CMK (cell line): Measurements from ENCODE around the gene FMN1.

Experiments
- DNase-seq: peaks from one replicate; pipeline ENCODE4 v3.0.0-alpha.2; 2010; ENCODE audit warnings: low read depth

FMN1 gene

GRCh38 chr15:32922541-32922940 lies 272.0 kb downstream of the FMN1 start:
- no peak for DNase-seq

DNA sequence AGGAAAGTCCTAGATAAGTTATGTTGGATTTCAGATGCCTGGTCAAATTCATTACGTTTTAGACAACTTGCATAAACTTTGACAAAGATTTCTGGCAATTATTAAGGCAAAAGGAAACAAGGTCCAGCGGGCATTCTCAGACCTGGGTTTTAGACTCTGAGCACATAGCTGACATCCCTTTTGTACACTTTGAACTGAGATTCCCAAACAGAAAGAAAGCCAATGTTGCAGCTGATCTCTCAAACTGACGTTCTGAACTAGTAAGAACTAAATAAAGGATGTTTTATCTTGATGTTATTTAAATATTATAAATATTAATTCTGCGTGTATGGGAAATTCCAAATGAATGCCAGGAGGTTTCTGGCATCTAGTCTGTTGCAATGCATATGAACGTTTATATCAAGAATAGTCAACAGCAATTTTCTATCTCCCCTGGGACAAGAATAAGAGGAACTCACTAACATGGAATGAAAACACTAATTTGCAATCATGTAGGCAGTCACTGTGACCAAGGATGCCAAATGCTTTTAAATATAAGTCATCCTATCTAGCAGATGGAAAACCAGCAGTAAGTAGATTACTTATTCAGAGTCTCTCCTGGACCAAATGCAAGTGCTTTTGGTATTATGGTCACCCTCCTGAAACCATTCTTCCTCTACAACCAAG lies 274.6 kb downstream of the FMN1 start:
- no peak for DNase-seq

DNA sequence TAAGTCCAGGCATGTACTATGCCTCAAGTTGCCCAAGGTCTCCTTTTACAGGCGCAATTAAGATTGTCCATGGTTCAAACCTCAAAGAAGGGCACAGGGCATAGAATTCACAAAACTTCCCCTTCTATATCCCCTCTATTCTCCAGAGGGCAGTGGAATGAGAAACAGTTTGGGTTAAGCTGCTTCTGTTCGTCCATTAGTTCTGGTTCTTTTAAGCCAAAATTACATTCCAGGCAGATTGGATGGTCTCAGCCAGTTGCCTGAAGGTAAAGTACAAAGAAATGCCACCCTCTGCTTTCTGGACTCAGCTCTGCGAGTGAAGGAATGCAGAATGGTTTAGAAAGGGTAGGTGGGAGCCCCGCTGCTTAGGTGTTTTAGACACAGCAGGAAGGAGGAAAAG lies 276.0 kb downstream of the FMN1 start:
- no peak for DNase-seq

GRCh38 chr15:32910839-32911238 lies 283.7 kb downstream of the FMN1 start:
- no peak for DNase-seq

DNA sequence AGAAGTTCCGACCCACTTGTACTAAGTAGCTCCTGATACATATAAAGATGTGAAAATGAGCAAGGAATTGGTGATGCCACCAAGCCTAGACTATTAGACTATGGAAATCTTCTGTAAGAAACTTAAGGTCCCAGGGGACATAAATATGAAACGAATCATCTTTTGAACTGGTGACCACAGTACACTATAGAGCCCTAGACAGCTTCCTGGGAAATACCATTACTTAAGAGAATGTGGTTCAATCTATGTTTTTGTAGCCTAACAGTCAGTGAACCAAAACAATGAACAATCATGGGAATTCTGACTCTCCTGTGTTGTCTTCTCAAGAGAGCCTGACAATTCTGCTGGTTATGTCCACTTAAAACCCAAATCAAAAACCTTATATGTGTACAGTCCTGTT lies 285.1 kb downstream of the FMN1 start:
- no peak for DNase-seq

- DNase-seq: no peak
These were observed 285.6 kb downstream of the FMN1 start for GRCh38 chr15:32908872-32909271.

- no peak for DNase-seq
These were observed 286.2 kb downstream of the FMN1 start for GRCh38 chr15:32908135-32908801.

DNA sequence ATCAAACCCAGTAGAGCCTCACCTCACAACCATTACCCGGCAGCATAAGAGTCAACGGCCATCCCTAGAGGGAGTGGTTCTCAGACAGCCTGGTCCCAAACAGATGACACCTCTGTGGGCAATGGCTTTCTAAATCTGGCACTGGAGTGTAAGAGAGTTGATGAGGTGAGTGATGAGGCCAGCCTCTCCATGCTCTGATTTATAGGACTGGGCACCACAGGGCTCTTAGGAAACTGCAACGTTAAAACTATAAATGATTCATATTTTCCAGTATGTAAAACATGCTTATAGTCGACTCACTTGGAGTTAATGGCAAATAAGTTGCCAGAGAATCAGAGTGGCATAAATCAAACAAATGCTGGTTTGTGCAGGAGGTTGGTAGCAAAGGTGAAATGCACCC lies 289.0 kb downstream of the FMN1 start:
- no peak for DNase-seq

- no peak for DNase-seq
These were observed 290.1 kb downstream of the FMN1 start for GRCh38 chr15:32904448-32904847.

- DNase-seq: no peak
These were observed 290.8 kb downstream of the FMN1 start for GRCh38 chr15:32903591-32904290.

GRCh38 chr15:32901995-32902394 lies 292.5 kb downstream of the FMN1 start:
- DNase-seq: no peak

GRCh38 chr15:32901192-32901591 lies 293.3 kb downstream of the FMN1 start:
- DNase-seq: no peak

DNA sequence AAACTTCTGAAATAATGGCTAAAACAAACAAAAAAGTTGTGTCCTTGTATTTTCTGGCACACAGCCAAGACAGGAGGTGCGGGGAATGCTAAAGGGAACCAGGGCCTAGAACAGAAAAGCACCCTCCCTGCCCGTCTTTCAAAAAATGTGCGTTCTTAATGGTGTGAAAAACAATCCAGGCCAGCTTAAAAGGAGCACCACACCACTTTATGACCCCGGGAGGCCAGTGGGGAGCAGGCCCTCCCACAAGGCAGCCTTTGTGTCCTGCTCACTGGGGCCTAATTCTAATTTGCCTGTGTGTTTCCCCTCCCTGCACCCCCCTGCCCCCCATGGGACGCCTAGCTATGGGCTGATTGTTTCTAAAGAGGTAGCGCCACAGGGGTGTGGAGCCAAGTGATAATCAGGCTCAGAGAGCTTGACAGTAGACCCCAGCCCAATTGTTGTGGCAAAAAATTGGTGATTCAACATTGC lies 295.4 kb downstream of the FMN1 start:
- no peak for DNase-seq

GRCh38 chr15:32898414-32898813 lies 296.1 kb downstream of the FMN1 start:
- DNase-seq: no peak

DNA sequence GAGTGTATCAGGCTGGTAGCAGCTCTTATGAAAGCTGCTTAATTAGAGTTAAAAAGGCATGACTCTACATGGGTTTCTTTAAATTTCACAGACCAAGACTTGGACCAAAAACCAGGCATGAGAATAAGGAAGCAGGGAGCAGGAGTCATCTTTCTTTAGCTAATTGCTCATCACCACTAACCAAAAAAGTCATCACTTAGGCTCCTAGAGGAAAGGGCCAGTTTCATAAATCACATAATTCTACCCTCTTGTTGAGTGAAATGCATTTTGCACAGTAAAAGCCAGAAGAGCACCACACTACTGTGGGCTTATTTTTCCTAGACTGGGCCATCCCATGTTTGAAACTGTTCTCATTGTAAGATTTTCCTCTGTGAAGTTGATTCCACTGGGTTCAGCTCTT lies 301.1 kb downstream of the FMN1 start:
- DNase-seq: no peak

- no peak for DNase-seq
These were observed 305.3 kb downstream of the FMN1 start for GRCh38 chr15:32889214-32889613.

- no peak for DNase-seq
These were observed 306.2 kb downstream of the FMN1 start for GRCh38 chr15:32888221-32888761.

DNA sequence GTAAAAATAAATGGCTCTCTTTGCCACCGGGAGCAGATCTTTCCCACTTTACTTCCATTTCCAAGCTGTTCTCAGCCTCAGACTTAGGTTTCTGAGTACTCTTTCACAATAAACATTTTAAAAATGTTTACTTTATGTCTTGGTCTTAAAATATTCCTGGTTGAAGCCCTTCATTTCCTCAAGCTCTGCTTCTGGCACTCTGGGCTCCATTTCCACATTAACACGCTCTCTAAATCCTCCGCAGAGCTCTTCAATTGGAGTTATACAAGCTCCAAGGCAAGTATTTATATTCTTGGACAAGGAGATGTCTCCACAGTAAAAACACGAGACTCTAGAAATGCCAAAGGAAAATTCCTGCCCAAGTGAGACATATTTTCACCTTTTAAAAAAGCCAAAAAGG lies 307.4 kb downstream of the FMN1 start:
- DNase-seq: no peak

GRCh38 chr15:32886459-32886858 lies 308.1 kb downstream of the FMN1 start:
- DNase-seq: no peak

DNA sequence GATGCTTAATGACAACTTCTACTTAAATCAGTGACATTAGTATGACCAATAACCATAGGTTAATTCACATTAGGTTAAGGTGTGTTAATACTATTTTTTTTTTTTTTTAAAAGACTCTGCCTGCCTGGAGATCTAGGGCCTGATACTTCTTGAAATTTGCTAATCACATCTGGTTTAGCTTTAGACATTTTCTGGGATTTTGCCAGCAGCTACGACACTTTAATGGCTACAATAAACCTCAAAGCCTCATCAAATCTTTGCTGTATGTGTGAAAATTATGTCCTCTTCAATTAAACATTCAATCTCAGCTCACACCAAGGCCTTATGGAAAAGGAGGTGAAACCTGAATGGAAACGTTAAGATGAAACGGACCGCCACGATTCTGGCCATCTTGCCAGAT lies 308.8 kb downstream of the FMN1 start:
- no peak for DNase-seq

- DNase-seq: no peak
These were observed 310.4 kb downstream of the FMN1 start for GRCh38 chr15:32884146-32884545.

- no peak for DNase-seq
These were observed 311.6 kb downstream of the FMN1 start for GRCh38 chr15:32882955-32883354.

- DNase-seq: no peak
These were observed 313.0 kb downstream of the FMN1 start for GRCh38 chr15:32881528-32881927.
